Effector memory CD4-positive, alpha-beta T cell (primary cell): ENCODE data around the gene ALPK3.

ENCODE experiments used
- DNase-seq, 3 donors: peaks; one replicate each; pipeline ENCODE4 v3.0.0-alpha.2; 2020
- H3K27ac ChIP-seq: 2 replicates; pipeline ENCODE4 v1.7.0; 2013; ENCODE audit warnings: mild to moderate bottlenecking, low read length, moderate library complexity; ENCODE audit not compliant: insufficient read depth, poor library complexity, severe bottlenecking
- H3K27me3 ChIP-seq: replicated peaks from 2 replicates; pipeline ENCODE4 v1.7.0; 2013; ENCODE audit warnings: mild to moderate bottlenecking, low read length; ENCODE audit not compliant: insufficient read depth, control insufficient read depth, poor library complexity, severe bottlenecking
- H3K36me3 ChIP-seq: 2 replicates; pipeline ENCODE4 v1.7.0; 2013; ENCODE audit warnings: mild to moderate bottlenecking, low read length, moderate library complexity; ENCODE audit not compliant: control insufficient read depth, insufficient read depth
- H3K4me1 ChIP-seq: 2 replicates; pipeline ENCODE4 v1.7.0; 2013; ENCODE audit warnings: low read length, mild to moderate bottlenecking; ENCODE audit not compliant: control insufficient read depth, insufficient read depth, poor library complexity, severe bottlenecking
- H3K4me3 ChIP-seq: 2 replicates; pipeline ENCODE4 v1.7.0; 2013; ENCODE audit warnings: low read length, low read depth, mild to moderate bottlenecking; ENCODE audit not compliant: insufficient read depth, poor library complexity, severe bottlenecking
- H3K9me3 ChIP-seq: 2 replicates; pipeline ENCODE4 v1.7.0; 2013; ENCODE audit warnings: mild to moderate bottlenecking, low read length, moderate library complexity; ENCODE audit not compliant: control insufficient read depth
- total RNA-seq, 3 donors: gene quantifications; one replicate each; lab custom pipeline; 2026; lab: John Stamatoyannopoulos, UW

ALPK3 gene
- total RNA-seq, result 0.35 to 1.2 (median 0.87) reads per million in 3 donors

- Histone ChIP-seq H3K4me1 (peaks cover 6% of the 10 kb centered on the region), H3K4me3 (no peak within 1 kb of the TSS), H3K27me3 (no peaks in the 10 kb centered on the region), H3K36me3 (no peaks in the 10 kb centered on the region), H3K27ac (no peak within 1 kb of the TSS), H3K9me3 (no peaks in the 10 kb centered on the region)
- DNase-seq, result no peak
Measured at GRCh38 chr15:84816694-84817465, at the start of gene ALPK3. TSS of gene ALPK3 (plus strand) at chr15:84817356. CDS start at chr15:84817453, 97 bp downstream.

DNA sequence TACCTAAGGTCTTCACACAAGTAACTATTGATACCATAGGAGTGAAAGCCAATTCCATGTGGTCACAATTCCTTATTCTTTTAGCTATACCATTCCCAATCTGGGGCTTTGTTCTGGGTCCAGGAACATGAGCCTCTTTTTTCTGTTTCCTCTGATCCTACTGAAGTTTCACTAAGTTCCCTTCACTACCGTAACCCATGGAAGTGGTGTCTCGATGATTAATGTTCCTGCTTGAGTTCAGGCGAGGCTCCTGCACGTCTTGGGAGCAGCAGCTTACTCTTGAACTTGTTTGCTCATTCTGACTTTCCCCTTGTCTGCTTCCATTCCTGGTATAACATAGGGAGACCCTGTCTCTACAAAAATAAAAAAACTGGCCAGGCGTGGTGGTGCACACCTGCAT lies 45.1 kb upstream of the ALPK3 start:
- no peak for DNase-seq
- Histone ChIP-seq H3K27ac (peak overlapping the region; percentile 3), H3K36me3 (peaks cover 12% of the 10 kb centered on the region), H3K9me3 (no peaks in the 10 kb centered on the region), H3K4me3 (no peak overlapping the region), H3K4me1 (no peaks in the 10 kb centered on the region), H3K27me3 (no peaks in the 10 kb centered on the region)

- Histone ChIP-seq H3K4me1 (no peaks in the 10 kb centered on the region), H3K27ac (peak overlapping the region; percentile 3), H3K27me3 (no peaks in the 10 kb centered on the region), H3K9me3 (no peaks in the 10 kb centered on the region), H3K36me3 (peaks cover 9% of the 10 kb centered on the region), H3K4me3 (no peak overlapping the region)
- DNase-seq, result no peak
Measured at GRCh38 chr15:84772467-84772866, 44.7 kb upstream of the ALPK3 start.

DNA sequence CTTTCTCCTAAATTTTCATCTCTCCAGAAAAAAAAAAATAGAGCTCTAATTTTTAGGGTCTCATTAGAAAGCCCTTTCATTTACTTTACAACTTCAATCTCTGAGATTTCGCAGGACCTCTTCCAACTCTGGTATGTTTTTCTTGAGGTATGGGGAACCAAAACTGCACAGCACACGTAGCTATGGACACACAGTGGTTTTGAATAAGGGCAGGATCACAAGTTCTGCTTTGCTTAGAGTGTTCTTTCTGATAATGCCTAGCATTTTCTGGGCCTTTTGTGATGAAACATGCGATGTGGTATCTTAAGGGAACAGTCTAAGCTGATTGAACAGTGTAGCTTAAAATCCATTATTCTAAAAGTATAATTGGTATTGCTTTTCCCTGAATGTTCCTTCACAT lies 43.4 kb upstream of the ALPK3 start:
- Histone ChIP-seq H3K27ac (no peak overlapping the region), H3K4me1 (no peaks in the 10 kb centered on the region), H3K36me3 (peaks cover 9% of the 10 kb centered on the region), H3K4me3 (no peak overlapping the region), H3K27me3 (no peaks in the 10 kb centered on the region), H3K9me3 (no peaks in the 10 kb centered on the region)
- no peak for DNase-seq

DNA sequence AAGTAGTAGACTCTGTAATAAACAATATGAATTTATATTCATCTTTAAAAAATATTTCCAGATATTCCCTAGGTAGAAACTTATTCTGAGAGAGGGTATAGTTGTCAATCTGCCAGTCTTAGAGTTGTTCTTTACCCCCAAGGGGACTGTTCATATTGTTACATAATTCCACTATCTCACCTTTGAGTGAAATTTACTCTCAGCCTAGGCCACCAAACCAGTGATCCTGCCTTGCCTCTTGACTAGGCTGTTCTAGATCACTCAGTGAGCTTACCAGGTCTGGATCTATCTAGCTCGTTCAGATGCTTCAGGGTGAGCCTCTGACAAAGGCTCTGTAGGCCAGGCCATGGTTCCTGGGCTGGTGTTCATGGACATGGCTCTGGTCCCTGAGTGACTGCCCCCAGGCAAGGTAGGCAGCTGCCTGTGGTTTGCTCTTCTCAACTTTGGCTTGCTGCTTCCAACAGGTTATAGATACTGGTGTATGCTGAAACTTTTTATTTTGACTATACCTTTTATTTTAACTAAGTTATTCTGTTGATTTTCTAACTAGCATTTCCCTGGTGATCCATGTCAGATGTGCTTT lies 41.2 kb upstream of the ALPK3 start:
- DNase-seq, result no peak
- peaks cover 9% of the 10 kb centered on the region for H3K36me3 ChIP-seq
- no peaks in the 10 kb centered on the region for H3K4me1 ChIP-seq
- H3K4me3 ChIP-seq, result no peak overlapping the region
- H3K27ac ChIP-seq, result no peak overlapping the region
- no peaks in the 10 kb centered on the region for H3K27me3 ChIP-seq
- H3K9me3 ChIP-seq, result no peaks in the 10 kb centered on the region

DNA sequence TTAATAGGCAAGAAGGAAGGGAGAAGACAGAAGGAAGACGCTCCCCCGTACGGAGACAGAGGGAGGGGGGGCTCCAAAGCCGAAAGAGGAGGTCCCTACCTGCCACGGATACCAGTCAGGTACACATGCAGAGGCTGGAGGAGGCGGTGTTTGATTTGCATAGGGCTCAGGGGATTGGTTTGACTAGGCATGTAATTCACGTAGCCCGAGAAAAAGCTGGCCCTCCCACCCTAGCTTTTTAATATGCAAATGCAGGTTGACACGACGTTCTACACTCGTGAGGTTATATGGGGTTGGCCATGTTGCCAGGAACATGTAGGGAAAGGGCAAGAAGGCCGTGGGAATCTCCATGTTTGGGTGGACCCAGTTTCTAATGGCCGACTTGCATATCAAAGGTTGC lies 39.0 kb upstream of the ALPK3 start:
- Histone ChIP-seq H3K36me3 (peaks cover 17% of the 10 kb centered on the region), H3K9me3 (no peaks in the 10 kb centered on the region), H3K27me3 (no peaks in the 10 kb centered on the region), H3K27ac (no peak overlapping the region), H3K4me3 (no peak overlapping the region), H3K4me1 (no peaks in the 10 kb centered on the region)
- DNase-seq, result no peak

- Histone ChIP-seq H3K27ac (no peak overlapping the region), H3K36me3 (peaks cover 28% of the 10 kb centered on the region)
Measured at GRCh38 chr15:84780492-84780891, 36.7 kb upstream of the ALPK3 start.

GRCh38 chr15:84781495-84781894 lies 35.7 kb upstream of the ALPK3 start:
- no peak overlapping the region for H3K4me3 ChIP-seq
- H3K27me3 ChIP-seq, result no peaks in the 10 kb centered on the region
- no peaks in the 10 kb centered on the region for H3K4me1 ChIP-seq
- H3K36me3 ChIP-seq, result peaks cover 28% of the 10 kb centered on the region
- H3K27ac ChIP-seq, result no peak overlapping the region
- H3K9me3 ChIP-seq, result no peaks in the 10 kb centered on the region
- no peak for DNase-seq

More at GRCh38 chr15:84780492-84780891, 36.7 kb upstream of the ALPK3 start:
- H3K4me1 ChIP-seq, result no peaks in the 10 kb centered on the region
- H3K9me3 ChIP-seq, result no peaks in the 10 kb centered on the region
- DNase-seq, result no peak
- H3K27me3 ChIP-seq, result no peaks in the 10 kb centered on the region
- H3K4me3 ChIP-seq, result no peak overlapping the region

DNA sequence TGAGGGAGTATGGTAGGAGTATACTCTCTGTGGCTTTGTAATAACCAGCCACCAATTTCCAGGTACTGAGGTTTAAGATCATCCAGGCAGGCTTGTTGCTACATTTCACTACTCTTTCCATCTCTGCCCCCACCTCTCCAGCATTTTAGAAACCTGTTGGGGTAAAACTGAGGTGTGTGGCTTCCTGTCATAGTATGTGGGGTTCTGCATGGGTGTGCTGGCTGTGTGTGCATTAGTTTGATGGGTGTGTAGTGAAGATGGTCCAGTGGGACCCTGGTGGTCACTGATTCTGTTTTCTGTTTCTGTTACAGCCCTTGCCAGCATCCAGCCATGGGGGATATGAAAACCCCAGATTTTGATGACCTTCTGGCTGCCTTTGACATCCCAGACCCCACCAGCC lies 34.8 kb upstream of the ALPK3 start:
- Histone ChIP-seq H3K27me3 (no peaks in the 10 kb centered on the region), H3K4me3 (no peak overlapping the region), H3K4me1 (peaks cover under 1% of the 10 kb centered on the region), H3K9me3 (no peaks in the 10 kb centered on the region), H3K36me3 (peaks cover 30% of the 10 kb centered on the region), H3K27ac (no peak overlapping the region)
- no peak for DNase-seq

GRCh38 chr15:84783493-84784251 lies 33.5 kb upstream of the ALPK3 start:
- no peaks in the 10 kb centered on the region for H3K27me3 ChIP-seq
- peaks cover 4% of the 10 kb centered on the region for H3K4me1 ChIP-seq
- no peaks in the 10 kb centered on the region for H3K9me3 ChIP-seq
- H3K27ac ChIP-seq, result no peak overlapping the region
- no peak overlapping the region for H3K4me3 ChIP-seq
- peaks cover 33% of the 10 kb centered on the region for H3K36me3 ChIP-seq
- no peak for DNase-seq
